Epithelial cell of esophagus (primary cell): Measurements from ENCODE around the gene BRD7.

ENCODE experiments used
- DNase-seq: peaks from one replicate; pipeline ENCODE4 v3.0.0; 2010; ENCODE audit warnings: low read depth
- H3K4me3 ChIP-seq: 2 replicates; pipeline ENCODE4 v1.5.1; 2011; ENCODE audit warnings: mild to moderate bottlenecking, low read length, control low read depth
- CTCF ChIP-seq: IDR thresholded peaks from 2 replicates; pipeline ENCODE4 v1.5.1; 2011; ENCODE audit warnings: low read depth, mild to moderate bottlenecking, low read length, control low read depth, inconsistent platforms; ENCODE audit not compliant: insufficient read depth; ENCODE audit errors: missing control alignments

Gene BRD7

GRCh38 chr16:50395763-50396710, 27.2 kb upstream of the BRD7 start:
- H3K4me3 ChIP-seq: peak overlapping the region; percentile 41
- DNase-seq: peak; percentile 41
- TF ChIP-seq CTCF: no peak

GRCh38 chr16:50393858-50394802, 25.3 kb upstream of the BRD7 start:
- peak; percentile 45 for DNase-seq
- TF ChIP-seq CTCF: no peak
- no peak overlapping the region for H3K4me3 ChIP-seq

DNA sequence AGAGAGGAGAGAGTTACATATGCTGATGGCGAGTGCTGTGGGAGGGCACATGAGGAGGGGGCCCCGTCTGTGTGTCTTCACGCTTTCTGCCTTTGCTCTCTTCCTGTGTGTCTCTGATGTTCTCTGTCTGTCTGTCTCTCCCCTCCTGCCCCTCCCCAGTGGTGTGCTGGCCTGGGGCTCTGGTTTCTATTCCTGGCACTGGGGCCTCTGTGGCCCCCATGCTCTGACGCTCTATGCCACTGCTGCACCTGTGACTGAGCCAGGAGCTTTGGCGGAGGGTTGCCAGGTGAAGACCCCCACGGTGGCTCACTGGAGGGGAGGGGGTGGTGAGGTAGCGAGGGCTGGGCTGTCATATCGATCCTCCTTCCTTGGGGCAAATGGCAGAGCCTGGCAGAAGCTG, 24.6 kb upstream of the BRD7 start:
- TF ChIP-seq CTCF: no peak
- no peak for DNase-seq
- H3K4me3 ChIP-seq: no peak overlapping the region

- H3K4me3 ChIP-seq: no peak overlapping the region
- DNase-seq: no peak
- no peak for TF ChIP-seq CTCF
Observed at GRCh38 chr16:50390914-50391716, 22.3 kb upstream of the BRD7 start.

DNA sequence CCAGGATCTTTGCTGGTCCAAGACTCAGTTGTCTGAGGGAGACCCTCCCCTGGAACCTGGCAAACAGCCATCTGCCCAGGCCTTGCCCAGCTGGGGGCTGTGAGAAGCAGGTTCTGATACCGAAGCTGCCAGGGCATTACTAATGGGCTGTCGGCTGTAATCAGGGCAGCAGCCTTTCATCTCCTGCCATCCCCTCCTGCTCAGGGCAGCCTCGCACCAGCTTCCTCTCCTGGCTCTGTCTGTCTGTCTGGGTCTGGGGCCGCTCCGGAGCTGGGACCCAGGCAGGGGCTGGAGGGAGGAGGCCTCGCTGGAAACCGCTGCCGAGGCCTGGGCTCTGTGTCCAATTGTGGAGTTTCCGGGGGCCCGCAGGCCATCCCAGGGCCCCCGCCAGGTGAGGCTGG, 21.6 kb upstream of the BRD7 start:
- H3K4me3 ChIP-seq: no peak overlapping the region
- no peak for DNase-seq
- TF ChIP-seq CTCF: no peak

DNA sequence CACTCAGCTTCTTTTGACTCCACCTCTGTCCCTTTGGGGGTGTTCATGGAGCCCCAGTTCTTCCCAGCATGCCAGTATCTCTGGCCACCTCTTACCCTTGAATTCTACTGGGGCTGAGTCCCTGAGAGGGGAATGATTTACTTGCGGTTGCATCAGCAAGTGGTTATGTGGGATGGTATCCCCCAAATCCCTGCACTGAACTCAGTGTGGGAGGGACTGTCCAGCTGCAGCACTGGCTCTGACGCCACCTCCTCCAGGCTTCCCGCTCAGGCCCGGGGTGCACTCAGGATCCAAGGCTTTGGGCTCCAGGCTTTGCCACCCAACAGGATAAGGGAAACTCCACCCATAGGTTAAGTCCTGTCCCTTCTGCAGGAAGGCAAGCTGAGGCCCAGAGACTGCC, 21.1 kb upstream of the BRD7 start:
- no peak overlapping the region for H3K4me3 ChIP-seq
- no peak for TF ChIP-seq CTCF
- no peak for DNase-seq
